GM19372 (cell line): ENCODE results near the gene LEMD2.

ENCODE experiments used
- ATAC-seq: cut with Tn5 transposase; IDR thresholded peaks from one replicate; pipeline ENCODE4 v1.9.1; 2021; ENCODE audit warnings: mild to moderate bottlenecking, low read depth, moderate library complexity; ENCODE audit not compliant: unreplicated experiment

LEMD2 gene

GRCh38 chr6:33777398-33778388 is 11.2 kb downstream of the LEMD2 start:
- no peak for ATAC-seq

DNA sequence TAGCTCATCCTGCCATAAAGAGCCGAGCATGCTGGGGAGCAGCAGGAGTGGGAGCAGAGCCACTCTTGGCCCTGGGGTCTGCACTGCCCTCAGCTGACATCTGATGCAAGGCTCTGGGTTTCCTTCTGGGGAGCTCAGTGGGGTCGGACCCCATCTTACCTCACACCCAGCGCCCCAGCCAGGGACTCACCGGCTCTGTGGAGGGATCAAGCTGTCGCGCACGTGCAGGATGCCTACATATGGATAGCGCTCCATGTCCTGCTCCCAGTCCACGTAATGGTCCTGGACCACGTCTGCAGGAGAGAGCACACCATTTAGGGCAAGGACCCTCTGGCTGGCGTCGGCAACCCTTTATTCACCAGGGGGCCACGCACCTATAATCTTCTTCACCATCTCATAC is 12.2 kb downstream of the LEMD2 start:
- no peak for ATAC-seq

- ATAC-seq = no peak
Observed at GRCh38 chr6:33776186-33776585, 12.7 kb downstream of the LEMD2 start.

DNA sequence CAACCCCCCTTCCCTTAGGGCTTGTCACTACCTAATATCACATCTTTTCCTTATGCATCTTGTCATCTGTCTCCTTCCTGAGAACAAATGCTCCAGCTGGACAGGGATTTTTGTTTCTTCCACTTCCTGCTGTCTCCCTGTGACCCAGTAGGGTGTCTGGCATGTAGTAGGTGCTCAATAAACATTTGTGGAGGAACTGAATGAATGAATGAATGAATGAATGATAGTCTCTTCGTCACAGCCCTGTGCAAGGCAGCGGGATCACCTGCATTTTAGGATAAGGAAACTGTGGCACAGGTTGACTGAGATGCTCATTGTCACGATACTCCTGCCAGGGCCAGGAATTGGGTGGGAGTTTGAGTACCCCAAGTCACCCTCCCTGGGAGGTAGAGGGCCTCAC is 14.2 kb downstream of the LEMD2 start:
- no peak for ATAC-seq

DNA sequence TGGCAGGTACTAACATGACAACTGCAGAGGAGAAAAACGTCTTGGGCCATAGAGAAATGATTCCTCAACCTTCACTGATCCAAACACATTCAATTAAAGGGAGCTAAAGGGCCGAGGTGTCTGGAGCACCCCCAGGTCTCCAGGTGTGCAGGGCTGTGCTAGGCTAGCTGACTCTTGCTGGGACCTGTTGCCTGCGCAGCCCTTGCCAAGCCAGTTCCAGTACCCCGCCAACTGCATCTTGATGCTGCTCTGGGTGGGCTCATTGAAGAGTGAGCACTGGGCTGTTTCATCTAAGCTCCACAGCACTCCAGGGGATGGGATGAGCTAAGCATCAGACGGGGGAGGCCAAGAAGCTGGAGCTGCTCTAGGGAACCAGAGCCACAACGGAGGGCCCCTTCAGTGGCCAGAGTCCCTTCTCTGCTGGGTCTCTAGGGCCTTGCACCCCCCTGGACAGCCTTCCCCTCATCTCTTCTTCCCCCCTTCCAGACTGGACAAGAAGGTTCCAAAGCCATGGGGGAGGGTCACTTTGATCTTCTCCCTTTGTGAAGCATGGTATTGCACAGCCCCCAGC is 15.9 kb downstream of the LEMD2 start:
- ATAC-seq = no peak

DNA sequence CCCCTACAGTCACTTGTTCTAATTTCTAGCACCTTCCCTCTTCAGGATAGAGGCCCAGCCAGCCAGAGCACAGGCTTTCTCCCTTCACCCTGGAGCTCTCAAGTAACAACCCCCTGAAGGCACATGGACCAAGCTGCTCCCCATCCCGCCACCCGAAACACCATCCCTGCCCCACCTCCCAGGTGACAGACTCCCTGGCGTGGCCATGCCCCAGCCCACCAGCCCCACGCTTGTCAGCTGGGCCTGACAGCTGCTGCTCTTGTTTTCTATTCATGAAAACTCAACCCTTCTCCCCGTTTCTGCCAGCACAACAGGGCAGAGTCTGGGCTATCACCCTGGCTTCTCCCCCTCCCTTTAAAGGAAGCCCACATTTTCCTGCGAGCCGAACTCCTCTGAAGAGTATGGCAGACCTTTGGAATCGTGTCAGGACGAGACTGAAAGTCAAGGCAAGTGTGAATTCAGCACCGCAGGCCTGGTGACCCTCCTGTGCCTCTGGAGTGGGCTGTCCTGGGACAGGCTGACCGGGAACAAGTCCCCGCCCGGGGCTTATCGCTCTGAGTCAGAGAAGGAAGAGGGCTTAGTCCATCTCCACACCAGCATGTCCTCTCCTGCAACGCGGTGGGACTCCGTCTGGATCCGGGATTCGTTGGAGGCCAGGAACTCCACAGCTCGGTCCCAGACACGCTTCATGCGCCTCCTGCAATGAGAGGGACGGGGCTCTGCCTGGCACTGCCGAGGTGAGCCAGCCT is 16.7 kb downstream of the LEMD2 start:
- ATAC-seq = no peak

DNA sequence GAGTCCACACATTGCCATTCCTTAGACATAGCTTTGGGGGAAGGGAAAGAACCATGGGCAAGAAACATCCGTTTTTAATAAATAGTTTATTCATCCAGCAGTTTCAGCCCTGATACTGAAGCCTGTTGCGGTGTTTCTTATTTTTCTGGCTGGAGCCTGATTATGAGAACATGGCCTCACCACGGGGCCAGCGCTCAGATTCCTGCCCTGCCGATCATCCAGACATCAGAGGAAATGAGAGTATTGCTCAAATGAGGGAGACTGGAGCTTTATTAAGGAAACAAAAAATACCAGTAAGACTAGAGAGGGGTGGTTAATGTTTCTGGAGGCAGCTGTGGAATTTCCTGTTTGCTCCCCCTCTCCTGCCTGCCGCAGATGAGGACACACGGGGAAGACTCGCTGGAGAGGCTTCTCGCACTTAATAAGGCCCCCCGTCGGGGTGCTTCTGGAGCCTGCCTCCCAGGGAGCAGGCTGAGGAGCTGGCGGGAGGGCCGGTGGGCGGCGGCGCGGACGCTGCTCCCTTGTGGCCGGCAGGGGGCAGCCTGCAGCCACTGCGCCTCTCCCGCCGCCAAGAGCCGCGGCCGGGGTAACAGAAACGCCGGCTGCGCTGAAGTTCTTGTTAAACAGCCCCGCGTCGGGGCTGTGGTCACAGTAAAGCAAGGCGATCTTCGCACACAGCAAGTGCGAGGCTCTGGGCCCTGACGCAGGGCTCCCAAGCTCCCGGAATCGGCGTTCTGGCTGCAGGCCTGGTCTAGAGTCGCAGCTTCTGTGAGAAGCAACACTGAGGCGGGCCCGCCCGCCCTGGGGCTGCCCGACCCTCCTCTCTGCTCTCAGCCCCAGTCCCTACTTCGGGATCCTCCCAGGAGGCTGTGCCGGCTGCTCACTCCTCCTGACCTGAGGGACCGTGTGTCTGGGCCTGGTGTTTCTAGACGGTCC is 17.5 kb downstream of the LEMD2 start:
- no peak for ATAC-seq

GRCh38 chr6:33770833-33771145 is 18.1 kb downstream of the LEMD2 start:
- ATAC-seq = no peak

GRCh38 chr6:33770124-33770832 is 18.7 kb downstream of the LEMD2 start:
- ATAC-seq = no peak

- ATAC-seq = no peak
Observed at GRCh38 chr6:33769248-33769821, 19.6 kb downstream of the LEMD2 start.

- ATAC-seq = no peak
Observed at GRCh38 chr6:33768644-33769120, 20.2 kb downstream of the LEMD2 start.

DNA sequence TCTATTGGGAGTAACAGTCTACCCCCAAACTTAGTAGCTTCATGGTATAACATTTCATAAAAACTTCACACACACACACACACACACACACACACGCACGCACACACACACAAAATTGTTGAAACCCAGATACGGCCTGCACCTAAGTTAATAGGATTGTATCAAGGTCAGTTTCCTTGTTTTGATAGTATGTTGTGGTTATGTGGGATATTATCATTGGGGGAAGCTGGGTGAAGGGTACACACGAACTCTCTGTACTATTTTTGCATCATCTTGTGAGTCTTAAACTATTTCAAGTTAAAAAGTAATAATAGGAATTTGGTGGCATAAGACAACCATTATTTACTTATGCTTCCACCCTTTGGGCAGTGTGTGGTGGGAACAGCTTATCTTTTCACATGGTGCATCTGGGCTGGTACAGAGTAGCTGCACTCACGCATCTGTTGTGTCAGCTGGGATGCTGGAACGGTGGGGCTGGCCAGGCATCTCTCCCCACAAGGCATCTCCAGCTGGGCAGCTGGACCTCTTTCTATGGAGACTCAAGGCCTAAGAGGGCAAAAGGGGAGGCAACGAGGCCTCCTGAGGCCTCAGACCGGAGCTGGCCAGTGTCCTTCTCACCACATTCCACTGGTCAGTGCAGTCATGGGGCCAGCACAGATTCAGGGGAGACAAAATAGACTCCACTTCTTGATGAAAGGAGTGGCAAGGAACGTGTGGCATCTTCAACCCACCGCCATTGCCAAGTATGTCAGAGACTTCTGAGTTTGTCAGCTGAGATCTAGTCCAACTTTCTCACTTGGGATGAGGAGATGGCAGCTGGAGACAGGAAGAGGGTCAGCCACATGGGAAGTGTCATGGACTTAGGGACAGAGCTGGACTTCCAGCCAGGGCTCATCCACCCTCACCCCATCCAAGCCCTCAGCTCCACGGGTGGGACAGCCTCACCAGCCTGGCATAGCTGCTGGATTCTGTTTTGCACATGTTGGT is 21.7 kb downstream of the LEMD2 start:
- no peak for ATAC-seq

DNA sequence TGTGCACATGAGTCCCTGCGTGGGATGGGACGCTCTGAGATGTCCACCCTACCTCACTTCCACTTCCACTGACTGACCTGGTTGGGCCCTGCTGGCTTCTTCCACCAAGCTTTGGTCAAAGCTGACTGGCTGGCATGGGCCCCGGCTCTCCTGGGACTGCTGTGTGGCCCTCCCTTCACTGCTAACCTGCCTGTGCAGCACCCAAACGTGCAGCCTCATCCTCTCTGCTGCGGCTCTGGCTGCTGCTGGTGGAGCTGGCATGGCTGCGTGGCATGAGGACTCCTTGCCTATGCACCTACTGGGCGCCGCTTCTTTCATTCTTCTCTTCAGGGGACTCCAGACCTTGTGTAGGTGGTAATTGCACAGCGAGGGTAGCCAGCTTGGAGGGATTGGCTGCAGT is 23.6 kb downstream of the LEMD2 start:
- no peak for ATAC-seq

DNA sequence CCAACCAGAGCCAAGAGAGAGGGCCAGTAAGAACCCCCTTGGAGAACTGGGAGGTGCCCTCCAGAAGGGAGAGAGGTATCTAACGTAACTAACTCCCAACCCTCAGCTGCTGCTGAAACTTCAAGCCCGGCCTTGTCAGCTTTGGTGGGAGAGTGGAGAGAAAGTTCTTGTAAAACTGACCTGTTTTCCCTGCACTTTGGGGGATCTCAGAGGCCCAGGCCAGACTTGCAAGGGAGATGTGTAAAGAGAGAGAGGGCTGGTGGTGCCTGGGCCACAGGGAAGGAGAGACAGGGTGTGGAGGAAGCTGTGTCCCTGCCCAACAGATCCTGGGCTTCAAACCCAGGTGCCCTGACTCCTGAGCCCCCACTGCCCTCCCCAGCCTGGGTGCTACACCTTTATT is 24.9 kb downstream of the LEMD2 start:
- no peak for ATAC-seq

DNA sequence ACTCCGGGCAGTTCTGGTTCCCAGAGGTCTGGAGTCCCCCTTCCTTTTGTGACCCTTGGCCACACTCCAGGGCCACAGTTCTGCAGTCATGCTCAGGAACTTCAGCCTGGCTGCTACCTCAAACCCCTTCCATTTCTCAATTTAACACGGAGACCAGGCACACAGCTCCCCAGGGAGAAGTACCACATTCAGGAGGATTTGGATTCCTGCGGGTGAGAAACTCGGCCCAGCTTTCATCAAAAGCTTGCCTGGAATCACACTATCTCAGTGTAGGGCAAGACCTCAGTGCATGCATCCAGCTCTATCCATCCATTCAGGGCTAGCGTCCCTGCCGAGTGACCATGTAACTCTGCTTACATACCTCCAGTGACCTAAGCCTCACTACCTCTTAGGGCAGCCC is 25.4 kb downstream of the LEMD2 start:
- ATAC-seq = no peak

GRCh38 chr6:33762713-33763112 is 26.2 kb downstream of the LEMD2 start:
- no peak for ATAC-seq

DNA sequence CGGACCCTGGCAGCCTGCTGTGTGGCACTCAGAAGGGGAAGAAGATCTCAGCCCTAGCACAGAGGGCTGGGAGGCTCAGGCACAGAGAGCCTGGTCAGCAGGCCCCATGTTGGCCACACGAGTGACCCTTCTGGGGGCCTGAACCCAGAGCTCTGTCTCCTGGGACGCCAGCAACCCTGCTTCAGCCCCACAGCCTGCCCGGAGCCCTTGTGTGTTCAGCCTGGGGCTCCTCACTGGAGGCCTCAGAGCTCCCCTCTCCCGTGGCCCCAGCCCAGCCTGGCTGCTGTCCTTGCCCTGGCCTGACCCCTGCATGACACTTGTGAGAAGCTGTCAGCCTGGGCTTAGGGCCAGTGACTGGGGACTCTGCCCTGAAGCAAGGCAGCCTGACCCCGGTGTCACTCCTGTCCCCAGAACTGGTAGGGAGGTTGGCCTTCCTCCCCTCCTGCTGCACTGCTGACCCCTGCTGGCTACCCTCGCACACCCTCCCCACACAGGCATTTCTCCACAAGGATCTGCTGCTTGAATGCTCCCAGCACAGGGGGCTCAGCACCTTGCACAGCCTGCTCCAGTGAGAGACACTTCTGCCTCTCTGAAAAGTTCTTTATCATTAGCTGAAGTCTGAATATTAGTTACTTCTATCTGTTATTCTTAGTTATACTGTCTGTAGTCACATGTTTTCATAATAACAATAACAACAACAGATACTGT is 26.9 kb downstream of the LEMD2 start:
- ATAC-seq = no peak

DNA sequence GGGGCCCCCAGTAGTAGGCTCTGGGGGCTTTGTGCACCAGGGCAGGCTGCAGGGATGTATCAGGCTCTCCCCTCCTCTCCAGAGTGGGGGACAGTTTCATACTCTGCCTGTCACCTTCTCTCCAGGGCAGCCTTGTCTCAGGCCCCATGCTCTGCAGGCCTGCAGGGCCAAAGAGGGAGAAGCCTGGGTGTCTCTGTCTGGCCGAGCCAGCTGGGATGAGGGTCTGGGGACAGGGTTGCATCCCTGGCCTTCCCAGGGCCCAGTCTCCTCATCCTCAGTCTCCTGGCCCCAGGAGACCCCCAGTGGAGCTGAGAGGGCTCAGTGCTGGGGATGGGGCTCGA is 27.4 kb downstream of the LEMD2 start:
- ATAC-seq = no peak
